ENCODE data around the gene SGPP2. TPM values are rescaled to one million over a fixed set of nuclear protein-coding genes. Genes with fewer than 3 reads are reported as not detected.

SGPP2 gene
- total and polyA plus RNA-seq, 2 of the 4 experiments (the other 2 are of a cell fraction), result not detected

DNA sequence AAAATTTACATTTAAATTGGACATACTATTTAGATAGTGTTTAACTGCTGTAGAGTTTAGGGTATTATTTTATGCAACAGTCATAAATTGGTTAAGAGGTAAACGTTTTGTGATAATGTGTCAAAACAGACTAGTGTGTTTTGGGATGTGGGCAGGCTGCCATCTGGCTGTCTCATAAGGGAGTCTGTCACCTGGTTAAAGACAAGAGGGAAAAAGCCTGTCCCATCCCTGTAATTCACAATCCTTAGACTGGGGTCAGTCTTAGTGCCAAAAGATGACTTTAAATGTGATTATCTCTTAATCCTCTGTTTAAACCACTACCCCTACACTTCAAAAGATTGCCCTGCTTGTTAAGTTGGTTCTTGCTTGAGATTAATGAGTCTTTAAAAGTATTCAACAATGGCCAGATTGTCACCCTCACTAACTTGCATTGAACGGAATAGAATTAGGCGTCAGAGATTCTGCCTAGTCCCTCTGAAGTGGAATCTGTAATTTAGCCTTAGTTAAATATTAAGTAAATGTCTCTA, 59.2 kb downstream of the SGPP2 start:
- H3K36me3 ChIP-seq (ENCODE audit: control insufficient read depth, insufficient read depth, low read length), result no peaks in the 10 kb centered on the region
- no CpG with 5 or more reads among the region's 3 CpGs for WGBS, 2 experiments (ENCODE audit: extremely low coverage in 2 of 2, insufficient read length in 1 of 2)
- intact Hi-C loops (cut with micrococcal nuclease) (no loop called here), in situ Hi-C loops (cut with MboI; ENCODE audit: low sequenced_read_pairs) (no loop called here), dilution Hi-C loops (cut with HindIII; ENCODE audit: low sequenced_read_pairs, unreplicated experiment) (no loop called here)
- peaks cover 2% of the 10 kb centered on the region; the same call in 1 of the 2 replicates for H3K27me3 ChIP-seq (ENCODE audit: control insufficient read depth, insufficient read depth, low read length)
- no peak overlapping the region for H2AK9ac ChIP-seq (replicated peaks; ENCODE audit: low read depth, low read length, poor library complexity)
- no peak overlapping the region for H2AFZ ChIP-seq (replicated peaks; ENCODE audit: low read length, poor library complexity)
- H3K14ac ChIP-seq (replicated peaks; ENCODE audit: low read depth, low read length), result no peak overlapping the region
- H2BK20ac ChIP-seq (ENCODE audit: low read depth, low read length), result no peak overlapping the region
- H4K5ac ChIP-seq (ENCODE audit: low read depth, low read length), result no peak overlapping the region
- DNase-seq (no peak), ATAC-seq (ENCODE audit: low read depth) (no peak)
- ChIA-PET CTCF (no interaction called here), POLR2A (ENCODE audit: unreplicated experiment) (no interaction called here)
- H3K9me3 ChIP-seq (ENCODE audit: control insufficient read depth, insufficient read depth, low read length), result no peaks in the 10 kb centered on the region
- H3K23ac ChIP-seq (ENCODE audit: low read depth, low read length), result no peak overlapping the region
- no peak overlapping the region for H3K18ac ChIP-seq (ENCODE audit: low read depth, low read length)
- H3K27ac ChIP-seq (ENCODE audit: insufficient read depth, low read length), result no peak overlapping the region
- H4K91ac ChIP-seq (ENCODE audit: insufficient read depth, low read depth, low read length), result no peak overlapping the region
- H2BK5ac ChIP-seq (ENCODE audit: low read depth, low read length, poor library complexity, severe bottlenecking), result no peak overlapping the region
- TF ChIP-seq RAD21 (IDR thresholded peaks at IDR 0.05; ENCODE audit: low read length) (no peak), BHLHE40 (IDR thresholded peaks at IDR 0.05; ENCODE audit: low read depth, low read length) (no peak), RFX5 (IDR thresholded peaks at IDR 0.05; ENCODE audit: low read depth, low read length) (no peak)
- TF ChIP-seq, protein P1, sequence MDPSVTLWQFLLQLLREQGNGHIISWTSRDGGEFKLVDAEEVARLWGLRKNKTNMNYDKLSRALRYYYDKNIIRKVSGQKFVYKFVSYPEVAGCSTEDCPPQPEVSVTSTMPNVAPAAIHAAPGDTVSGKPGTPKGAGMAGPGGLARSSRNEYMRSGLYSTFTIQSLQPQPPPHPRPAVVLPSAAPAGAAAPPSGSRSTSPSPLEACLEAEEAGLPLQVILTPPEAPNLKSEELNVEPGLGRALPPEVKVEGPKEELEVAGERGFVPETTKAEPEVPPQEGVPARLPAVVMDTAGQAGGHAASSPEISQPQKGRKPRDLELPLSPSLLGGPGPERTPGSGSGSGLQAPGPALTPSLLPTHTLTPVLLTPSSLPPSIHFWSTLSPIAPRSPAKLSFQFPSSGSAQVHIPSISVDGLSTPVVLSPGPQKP (IDR thresholded peaks at IDR 0.05; ENCODE audit: borderline replicate concordance, low read depth, low read length), result no peak
- no peak overlapping the region for H3K4me3 ChIP-seq (ENCODE audit: insufficient read depth, low read depth, low read length)
- H2BK120ac ChIP-seq (ENCODE audit: low read depth, low read length), result no peak overlapping the region
- no peak overlapping the region for H3K4me2 ChIP-seq (ENCODE audit: low read depth, low read length)
- no peak overlapping the region for H3K56ac ChIP-seq (ENCODE audit: extremely low read depth, insufficient read depth, low read length)
- H3K79me1 ChIP-seq (ENCODE audit: low read depth in 1 of 2, low read length in 2 of 2), result no peaks in the 10 kb centered on the region
- no peak overlapping the region for H3K9ac ChIP-seq (ENCODE audit: low read depth, low read length)
- H2BK15ac ChIP-seq (ENCODE audit: low read depth, low read length), result no peak overlapping the region
- no peaks in the 10 kb centered on the region for H4K20me1 ChIP-seq (ENCODE audit: insufficient read depth, low read length)
- H3K4me1 ChIP-seq (ENCODE audit: control insufficient read depth, insufficient read depth, low read length), result no peaks in the 10 kb centered on the region
- no peaks in the 10 kb centered on the region for H3K9me1 ChIP-seq (ENCODE audit: insufficient read depth, low read length)
- no TSS peak for BruUV-seq (replicated peaks)
- no peak overlapping the region for H2AK5ac ChIP-seq (ENCODE audit: low read depth, low read length)
- no peak overlapping the region for H3K4ac ChIP-seq (ENCODE audit: low read depth, low read length)
- H4K8ac ChIP-seq (ENCODE audit: low read depth in 2 of 2, low read length in 2 of 2), result no peak overlapping the region

Data from IMR-90 (cell line).